Jurkat, Clone E6-1 (cell line): Measurements from ENCODE around the gene FASTK.
"Not testable (repeated sequence)": the region's sequence is repeated elsewhere in the genome, so short reads cannot be mapped to it uniquely, and the experiment has no call there.

ENCODE experiments used
- DNase-seq: peaks from one replicate; pipeline ENCODE4 v3.0.0-alpha.2; 2011; ENCODE audit warnings: low read depth, low spot score
- H3K4me3 ChIP-seq: 2 replicates; pipeline ENCODE4 v1.5.1; 2011; ENCODE audit warnings: mild to moderate bottlenecking, low read length, control low read depth, moderate library complexity

The FASTK gene

GRCh38 chr7:151057989-151058780, 22.4 kb downstream of the FASTK start:
- H3K4me3 ChIP-seq, result peak overlapping the region; percentile 91
- peak; percentile 99 for DNase-seq

DNA sequence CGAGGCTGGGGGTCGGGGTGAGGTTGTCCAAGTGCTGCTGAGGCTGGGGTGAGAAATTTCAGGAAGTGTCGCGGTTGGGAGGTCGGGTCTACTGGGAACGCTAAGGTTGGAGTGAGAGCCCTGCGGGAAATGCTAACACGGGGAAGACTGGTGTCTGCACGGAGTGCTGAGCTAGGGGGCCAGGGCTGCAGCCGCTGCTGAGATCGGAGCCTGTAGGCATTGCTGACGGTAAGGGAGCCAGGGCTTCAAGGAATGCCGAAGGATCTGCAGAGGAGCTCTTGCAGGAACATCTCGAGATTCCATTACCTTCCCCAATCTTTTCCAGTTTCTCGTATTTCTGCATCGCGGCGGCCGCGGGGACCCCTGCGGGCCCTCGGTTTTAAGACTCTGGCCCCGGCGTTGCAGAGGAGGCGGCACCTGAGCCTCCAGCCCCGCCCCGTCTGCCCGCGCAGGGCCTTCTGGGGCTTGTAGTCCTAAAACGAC, 23.1 kb downstream of the FASTK start, which contains the start of gene CDK5:
Gene CDK5 (minus strand): TSS at position 392 of the 483 bp plus-strand sequence. CDS start 49 bp downstream, at position 343.
- H3K4me3 ChIP-seq, result peak within 1 kb of the TSS; percentile 91
- no peak for DNase-seq

DNA sequence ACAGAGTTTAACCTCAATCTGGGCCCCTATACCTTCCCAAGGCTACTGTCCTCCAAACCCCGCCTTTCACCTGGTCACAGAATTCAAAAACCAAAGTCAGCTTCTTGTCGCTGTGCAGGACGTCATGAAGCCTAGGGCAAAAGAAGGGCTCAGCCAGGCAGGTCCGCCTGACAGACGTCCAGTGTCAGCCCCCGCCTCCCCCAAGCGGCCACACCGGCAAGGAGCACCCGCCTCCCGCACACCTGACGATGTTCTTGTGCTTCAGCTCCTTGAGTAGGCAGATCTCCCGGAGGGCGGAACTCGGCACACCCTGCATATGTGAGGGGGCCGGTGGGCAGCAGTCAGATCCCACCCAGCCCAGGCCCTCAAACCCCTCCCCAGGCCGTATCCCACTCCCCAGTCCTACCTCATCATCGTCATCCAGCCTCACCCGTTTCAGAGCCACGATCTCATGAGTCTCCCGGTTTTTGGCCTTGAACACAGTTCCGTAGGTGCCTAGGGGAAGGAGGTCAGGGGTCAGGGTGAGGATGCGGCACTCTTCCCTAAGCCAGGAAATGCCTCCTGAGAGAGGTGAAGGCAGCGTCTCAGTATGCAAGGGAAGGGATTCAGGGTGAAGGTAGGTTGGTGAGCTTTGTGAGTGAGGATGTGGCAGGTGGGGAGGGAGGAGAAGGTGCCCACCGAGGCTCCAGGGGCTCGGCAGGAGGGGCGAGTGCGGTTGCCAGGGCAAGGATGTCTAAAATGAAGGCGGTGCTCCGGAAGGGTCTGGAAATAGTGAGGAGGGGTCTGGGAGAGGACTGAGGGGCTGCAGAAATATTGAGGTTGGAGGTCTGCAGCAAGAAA, 23.7 kb downstream of the FASTK start:
- peak overlapping the region; percentile 91 for H3K4me3 ChIP-seq
- DNase-seq, result no peak

GRCh38 chr7:151056283-151056665, 24.3 kb downstream of the FASTK start:
- no peak for DNase-seq

GRCh38 chr7:151053751-151054150, 26.9 kb downstream of the FASTK start:
- no peak overlapping the region for H3K4me3 ChIP-seq
- DNase-seq, result no peak

More at GRCh38 chr7:151056283-151056665, 24.3 kb downstream of the FASTK start:
- H3K4me3 ChIP-seq, result no peak overlapping the region

DNA sequence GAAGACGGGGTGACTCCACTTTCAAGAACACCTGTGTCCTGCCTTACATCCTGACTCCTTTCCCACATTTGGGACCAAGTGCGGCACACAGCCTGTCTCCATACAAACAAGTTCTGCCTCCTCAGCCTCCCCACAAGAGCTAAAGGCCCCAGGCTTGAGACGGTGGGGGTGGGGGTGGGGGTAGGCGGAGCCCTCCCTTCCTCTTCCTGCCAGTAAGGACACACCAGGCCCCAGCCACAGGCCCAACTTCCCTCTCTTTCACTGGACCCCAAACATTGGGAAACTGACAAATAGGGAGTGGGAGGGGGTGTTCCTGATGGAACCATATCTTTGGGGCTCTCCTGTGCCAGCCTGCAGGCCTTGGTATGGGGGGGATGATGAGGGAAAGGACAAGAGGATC, 27.5 kb downstream of the FASTK start:
- no peak for DNase-seq
- H3K4me3 ChIP-seq, result no peak overlapping the region

- no peak overlapping the region; the same call in 1 of the 2 replicates for H3K4me3 ChIP-seq
- peak; percentile 75 for DNase-seq
These were observed 29.5 kb downstream of the FASTK start for GRCh38 chr7:151051108-151051507.

DNA sequence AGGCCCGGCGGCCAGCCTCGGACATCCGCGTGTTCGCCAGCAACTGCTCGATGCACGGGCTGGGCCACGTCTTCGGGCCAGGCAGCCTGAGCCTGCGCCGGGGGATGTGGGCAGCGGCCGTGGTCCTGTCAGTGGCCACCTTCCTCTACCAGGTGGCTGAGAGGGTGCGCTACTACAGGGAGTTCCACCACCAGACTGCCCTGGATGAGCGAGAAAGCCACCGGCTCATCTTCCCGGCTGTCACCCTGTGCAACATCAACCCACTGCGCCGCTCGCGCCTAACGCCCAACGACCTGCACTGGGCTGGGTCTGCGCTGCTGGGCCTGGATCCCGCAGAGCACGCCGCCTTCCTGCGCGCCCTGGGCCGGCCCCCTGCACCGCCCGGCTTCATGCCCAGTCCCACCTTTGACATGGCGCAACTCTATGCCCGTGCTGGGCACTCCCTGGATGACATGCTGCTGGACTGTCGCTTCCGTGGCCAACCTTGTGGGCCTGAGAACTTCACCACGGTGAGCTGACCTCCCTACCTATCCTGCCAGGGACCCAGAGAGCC, 31.6 kb downstream of the FASTK start:
- H3K4me3 ChIP-seq, result no peak overlapping the region

DNA sequence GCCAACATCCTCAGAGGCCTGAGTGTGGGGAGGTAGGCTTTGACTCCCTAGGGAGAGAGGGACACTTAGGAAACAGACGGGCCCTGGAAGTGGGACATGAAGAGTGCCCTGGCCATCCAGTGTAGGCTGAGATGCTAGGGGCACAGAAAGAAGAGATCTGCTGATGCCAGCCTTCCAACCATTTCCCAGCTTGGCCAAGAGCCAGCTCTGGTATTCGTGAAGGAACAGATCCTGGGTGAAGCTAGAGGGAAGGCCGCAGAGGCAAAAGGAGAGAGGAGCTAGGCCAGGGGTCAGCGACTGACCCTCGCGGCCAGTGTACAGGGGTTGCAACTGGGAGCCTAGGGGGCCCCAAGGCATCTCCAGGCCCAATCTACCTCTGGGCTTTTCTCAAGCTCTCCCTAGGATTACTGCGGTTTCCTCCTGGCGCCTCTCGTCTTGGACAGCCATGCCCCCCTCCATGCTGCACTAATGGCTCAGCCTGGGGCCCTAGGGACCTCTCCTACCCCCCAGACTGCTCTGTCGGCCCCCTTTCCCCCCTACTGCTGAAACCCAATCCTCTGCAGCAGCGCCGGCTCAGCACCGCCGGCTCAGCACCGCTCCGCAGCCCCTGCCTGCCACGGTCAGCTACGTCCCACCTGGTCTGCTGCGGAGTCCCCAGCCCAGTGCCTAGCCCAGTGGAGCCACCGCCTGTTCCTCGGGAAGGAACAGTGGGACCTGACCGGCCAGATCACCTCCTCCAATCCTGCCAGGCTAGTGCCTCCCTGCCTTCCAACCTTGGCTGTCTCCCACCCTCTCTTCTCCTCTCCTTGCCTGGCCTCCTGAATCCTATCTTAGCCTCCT, 32.4 kb downstream of the FASTK start, which contains the start of gene ASIC3:
Gene ASIC3 (plus strand): TSS at position 556 of the 840 bp plus-strand sequence. CDS start 355 bp downstream, outside the sequence.
- DNase-seq, result no peak
- no peak within 1 kb of the TSS for H3K4me3 ChIP-seq

More for the DNA sequence above, 31.6 kb downstream of the FASTK start:
- no peak for DNase-seq

- DNase-seq, result no peak
- no peak overlapping the region for H3K4me3 ChIP-seq
These were observed 33.7 kb downstream of the FASTK start for GRCh38 chr7:151046603-151047573.

DNA sequence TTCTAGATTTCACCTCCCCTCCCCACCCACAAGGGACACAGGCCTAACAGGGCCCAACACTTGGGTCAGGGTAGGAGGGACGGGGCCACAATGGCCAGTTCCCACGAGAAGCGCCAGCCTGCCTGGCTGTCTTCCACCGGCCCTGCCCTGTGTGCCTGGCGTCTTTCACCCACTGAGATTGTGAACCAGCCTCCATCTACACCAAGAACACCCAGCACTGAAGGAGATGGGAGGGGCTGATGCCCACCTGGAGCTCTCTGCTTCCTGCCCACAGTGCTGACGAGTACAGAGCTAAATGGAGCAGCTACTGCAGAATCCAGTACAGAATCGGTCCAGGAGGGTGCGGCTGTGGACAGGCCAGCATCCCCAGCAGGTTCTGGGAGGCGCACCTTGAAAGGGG, 34.6 kb downstream of the FASTK start:
- no peak overlapping the region for H3K4me3 ChIP-seq
- no peak for DNase-seq

- H3K4me3 ChIP-seq, result no peak overlapping the region
- no peak for DNase-seq
These were observed 35.3 kb downstream of the FASTK start for GRCh38 chr7:151045262-151045661.

DNA sequence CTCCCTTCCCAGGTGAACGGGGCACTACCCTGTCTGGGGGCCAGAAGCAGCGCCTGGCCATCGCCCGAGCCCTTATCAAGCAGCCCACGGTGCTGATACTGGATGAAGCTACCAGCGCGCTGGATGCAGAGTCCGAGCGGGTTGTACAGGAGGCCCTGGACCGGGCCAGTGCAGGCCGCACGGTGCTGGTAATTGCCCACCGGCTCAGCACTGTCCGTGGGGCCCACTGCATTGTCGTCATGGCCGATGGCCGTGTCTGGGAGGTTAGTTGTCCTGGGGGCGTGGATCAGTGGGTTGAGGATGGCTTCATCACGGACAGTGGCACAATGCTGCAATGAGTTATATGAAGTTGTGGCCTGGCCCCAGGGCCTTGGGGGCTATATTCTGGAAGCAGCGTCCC, 36.6 kb downstream of the FASTK start:
- H3K4me3 ChIP-seq, result no peak overlapping the region
- DNase-seq, result no peak

DNA sequence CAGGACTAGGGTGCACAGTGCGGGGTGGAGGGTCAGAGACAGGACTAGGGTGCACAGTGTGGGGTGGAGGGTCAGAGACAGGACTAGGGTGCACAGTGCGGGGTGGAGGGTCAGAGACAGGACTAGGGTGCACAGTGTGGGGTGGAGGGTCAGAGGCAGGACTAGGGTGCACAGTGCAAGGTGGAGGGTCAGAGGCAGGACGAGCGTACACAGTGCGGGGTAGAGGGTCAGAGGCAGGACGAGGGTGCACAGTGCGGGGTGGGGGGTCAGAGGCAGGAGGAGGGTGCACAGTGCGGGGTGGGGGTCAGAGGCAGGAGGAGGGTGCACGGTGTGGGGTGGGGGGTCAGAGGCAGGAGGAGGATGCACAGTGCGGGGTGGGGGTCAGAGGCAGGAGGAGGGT, 37.2 kb downstream of the FASTK start:
- not testable (repeated sequence) for H3K4me3 ChIP-seq, DNase-seq

DNA sequence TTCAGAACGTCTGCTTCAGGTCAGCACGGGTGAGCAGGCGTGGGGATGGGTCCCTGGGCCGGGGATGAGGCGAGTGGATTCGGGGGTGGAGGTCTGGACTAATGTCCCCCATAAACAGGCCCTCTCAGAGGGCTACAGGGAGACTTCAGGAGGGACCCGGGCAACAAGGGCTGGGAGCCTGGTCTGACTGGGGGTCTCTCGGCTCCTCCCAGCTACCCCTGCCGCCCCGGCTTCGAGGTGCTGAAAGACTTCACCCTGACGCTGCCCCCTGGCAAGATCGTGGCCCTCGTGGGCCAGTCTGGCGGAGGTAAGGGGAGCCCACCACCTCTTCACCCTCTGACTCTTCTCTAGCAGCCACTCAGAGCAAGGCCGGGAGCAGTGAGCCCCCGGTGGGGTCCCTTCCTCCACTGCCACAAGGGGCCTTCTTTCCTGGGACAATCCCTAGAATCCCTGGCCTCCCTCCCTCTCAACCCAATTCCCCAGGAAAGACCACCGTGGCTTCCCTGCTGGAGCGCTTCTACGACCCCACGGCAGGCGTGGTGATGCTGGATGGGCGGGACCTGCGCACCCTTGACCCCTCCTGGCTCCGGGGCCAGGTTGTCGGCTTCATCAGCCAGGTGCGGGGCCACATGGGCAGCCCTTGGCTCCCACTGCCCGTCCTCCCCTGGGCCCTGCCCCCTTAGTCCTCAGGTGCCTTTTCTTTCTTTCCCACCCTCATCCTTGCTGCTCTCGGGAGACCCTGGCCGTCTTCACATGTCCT, 39.8 kb downstream of the FASTK start:
- no peak overlapping the region for H3K4me3 ChIP-seq
- no peak for DNase-seq

GRCh38 chr7:151039850-151040548, 40.6 kb downstream of the FASTK start:
- DNase-seq, result no peak
- H3K4me3 ChIP-seq, result no peak overlapping the region
